Measurements from ENCODE around the gene THRA.

The THRA gene

DNA sequence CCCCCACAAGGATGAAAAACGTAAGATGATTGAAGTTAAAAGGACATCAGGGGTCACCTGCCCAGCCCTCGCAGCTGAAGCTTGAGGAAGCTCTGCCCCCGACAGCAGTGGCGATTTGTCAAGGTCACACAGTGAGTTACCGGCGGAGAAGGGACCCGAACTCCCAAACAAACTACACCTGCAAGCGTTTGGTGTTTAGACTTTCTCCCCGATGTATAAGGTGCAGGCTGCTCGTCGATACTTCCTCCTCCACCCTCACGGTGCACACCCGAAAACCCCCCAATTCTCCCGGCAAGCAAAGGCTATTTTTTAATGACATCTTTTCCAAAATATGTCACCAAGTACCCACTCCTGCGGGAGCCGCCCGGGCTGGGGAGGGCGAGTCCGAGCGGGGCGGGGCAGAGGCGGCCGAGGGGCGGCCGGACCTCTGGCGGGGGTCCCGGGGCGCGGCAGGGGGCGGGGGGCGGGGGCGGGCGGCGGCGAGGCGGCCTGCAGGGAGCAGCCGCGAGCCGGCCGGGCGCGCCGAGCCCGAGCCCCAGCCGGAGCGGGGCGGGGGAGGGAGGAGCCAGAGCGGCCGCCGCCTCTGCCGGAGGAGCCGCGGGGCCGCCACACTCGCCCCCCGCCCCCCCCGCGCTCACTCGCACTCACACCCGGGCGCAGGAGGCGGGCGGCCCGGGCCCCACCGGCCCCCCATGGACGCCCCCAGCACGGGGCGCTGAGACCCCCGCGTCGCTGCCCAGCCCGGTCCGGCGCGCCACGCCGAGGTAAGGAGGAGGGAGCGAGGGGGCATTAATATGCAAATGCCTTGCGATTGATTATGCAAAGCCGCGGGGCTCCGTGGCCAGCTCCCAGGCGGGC lies at the start of gene THRA:
Gene THRA, plus strand, starts transcription at position 637 of the 858 bp plus-strand sequence. CDS start 11,524 bp downstream, outside the sequence.
- DNase-seq (ENCODE audit: low read depth), result peak; percentile 55

- no peak for DNase-seq (ENCODE audit: low read depth)
These were observed 48.3 kb upstream of the THRA start for GRCh38 chr17:40014375-40014980.

GRCh38 chr17:40015005-40015997 lies 47.5 kb upstream of the THRA start, which contains the start of gene CSF3:
TSS of gene CSF3 (plus strand) at chr17:40015440. CDS start at chr17:40015475, 35 bp downstream.
- no peak for DNase-seq (ENCODE audit: low read depth)

- no peak for DNase-seq (ENCODE audit: low read depth)
These were observed 46.5 kb upstream of the THRA start for GRCh38 chr17:40015998-40016985.

- DNase-seq (ENCODE audit: low read depth), result no peak
These were observed 45.2 kb upstream of the THRA start for GRCh38 chr17:40017422-40018080.

GRCh38 chr17:40018211-40019121 lies 44.3 kb upstream of the THRA start:
- DNase-seq (ENCODE audit: low read depth), result no peak

DNA sequence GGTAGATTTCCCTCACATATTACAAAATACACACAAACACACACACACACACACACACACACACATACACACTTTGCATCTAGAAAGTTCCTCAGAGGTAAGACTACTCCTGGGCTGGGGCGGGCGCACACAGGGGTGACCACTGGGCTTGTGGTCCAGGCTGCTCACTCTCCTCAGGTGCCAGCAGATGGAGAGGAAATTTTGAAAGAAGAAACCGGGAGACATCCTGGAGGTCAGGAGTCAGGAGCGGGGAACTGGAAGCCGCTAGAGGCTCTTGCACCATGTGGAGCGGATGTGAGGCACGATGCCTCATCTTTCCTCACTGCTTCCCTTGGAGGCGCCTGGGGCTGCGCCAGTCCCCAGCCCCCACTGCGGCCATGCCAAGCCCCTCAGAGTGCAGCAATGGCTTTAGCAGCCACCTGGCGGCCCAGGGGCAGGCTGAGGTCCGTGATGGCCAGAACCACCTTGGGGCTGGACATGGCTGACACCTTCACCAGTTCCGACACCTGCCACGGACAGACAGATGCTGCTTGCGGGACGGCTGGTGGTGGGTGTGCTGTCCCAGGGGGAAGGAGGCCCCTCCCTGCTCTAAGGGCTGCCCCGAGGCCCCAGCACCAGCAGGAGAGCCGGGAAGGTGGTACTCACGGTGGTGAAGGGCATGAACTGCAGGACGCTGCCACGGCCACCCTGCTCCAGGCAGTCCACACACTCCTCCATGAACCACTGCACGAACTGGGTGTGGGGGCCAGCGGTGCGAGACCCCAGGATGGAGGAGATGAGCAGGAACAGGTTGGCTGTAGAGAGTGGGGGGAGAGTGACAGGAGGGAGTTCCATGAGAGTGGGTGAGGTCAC lies 43.4 kb upstream of the THRA start:
- no peak for DNase-seq (ENCODE audit: low read depth)

- DNase-seq (ENCODE audit: low read depth), result no peak
These were observed 42.6 kb upstream of the THRA start for GRCh38 chr17:40020146-40020545.

DNA sequence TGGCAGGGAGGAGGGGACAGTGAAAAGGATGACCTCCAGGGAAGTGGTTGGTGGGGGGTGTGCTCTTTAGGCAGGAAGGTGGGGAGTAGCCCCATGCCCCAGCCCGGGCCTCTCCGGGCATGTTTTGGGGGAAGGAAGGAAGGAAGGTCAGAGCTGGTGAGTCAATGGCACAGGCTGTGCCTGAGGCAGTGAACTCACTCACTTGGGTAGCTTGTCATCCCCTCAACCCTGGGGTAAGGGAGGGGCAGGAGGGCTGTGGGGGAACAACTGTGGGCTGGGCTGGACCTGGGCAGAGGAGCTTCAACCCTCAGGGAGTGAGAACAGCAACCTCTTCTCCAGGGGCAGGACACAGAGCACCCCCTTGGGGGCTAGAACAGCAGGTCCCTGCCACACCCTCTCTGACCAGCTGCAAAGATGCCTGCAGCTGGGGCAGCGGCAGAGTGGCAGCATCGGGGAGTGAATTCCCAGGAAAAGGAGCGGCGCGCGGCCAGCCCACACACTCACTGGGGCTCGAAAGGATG lies 41.3 kb upstream of the THRA start:
- no peak for DNase-seq (ENCODE audit: low read depth)

- DNase-seq (ENCODE audit: low read depth), result no peak
These were observed 40.3 kb upstream of the THRA start for GRCh38 chr17:40022497-40022896.

GRCh38 chr17:40022961-40023541 lies 39.7 kb upstream of the THRA start:
- no peak for DNase-seq (ENCODE audit: low read depth)

- no peak for DNase-seq (ENCODE audit: low read depth)
These were observed 39.0 kb upstream of the THRA start for GRCh38 chr17:40023590-40024292.

DNA sequence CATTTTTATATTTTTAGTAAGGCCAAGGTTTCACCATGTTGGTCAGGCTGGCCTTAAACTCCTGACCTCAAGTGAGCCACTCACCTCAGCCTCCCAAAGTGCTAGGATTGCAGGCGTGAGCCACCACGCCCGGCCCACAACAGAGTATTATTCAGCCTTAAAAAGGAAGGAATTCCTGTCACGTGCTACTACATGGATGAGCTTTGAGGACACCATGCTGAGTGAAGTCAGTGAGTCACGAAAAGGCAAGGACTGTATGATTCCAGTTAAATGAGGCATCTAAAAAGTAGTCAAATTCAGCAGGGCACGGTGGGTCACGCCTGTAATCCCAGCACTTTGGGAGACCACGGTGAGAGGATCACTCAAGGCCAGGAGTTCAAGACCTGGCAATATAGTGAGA lies 37.9 kb upstream of the THRA start:
- no peak for DNase-seq (ENCODE audit: low read depth)

GRCh38 chr17:40025559-40025958 lies 37.2 kb upstream of the THRA start:
- no peak for DNase-seq (ENCODE audit: low read depth)

DNA sequence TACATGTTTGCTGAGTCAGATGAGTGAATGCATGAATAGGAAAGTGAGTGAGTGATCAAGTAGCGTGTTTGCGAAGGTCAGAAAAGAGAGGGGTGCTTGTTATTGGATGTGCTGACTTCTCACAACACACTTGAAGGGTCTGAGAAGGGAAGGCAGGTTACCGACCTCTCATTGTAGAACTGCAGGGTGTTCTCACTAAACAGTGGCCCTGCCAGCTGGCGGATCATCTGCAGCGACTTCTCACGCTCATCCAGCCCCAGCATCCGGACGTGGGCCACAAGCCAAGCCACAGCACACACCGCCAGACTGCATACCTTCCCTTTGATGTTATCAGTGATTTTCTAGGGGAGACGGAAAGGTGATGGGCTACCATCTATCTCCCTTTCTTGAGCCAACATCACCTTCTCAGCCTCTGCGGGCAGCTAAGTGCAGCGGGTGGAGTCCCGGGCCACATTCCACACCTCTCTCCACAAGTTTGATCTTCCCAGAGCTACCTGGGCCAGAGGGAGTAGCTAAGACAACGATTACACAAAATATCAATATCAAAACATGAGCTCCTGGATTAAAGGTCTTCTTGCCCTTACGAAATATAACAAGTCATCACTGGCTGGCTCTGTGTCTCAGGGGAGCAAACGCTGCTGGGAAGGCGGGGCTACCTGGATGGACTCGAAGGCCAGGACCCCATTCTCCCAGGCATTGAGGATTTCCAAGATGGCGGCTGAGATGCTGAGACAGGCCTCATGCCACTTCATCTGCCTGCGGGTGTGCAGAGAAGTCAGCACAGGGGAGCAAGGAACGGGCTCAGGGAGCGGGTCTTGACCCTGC lies 36.6 kb upstream of the THRA start:
- peak; percentile 29 for DNase-seq (ENCODE audit: low read depth)
